Measurements from ENCODE around the gene RPS3. TPM values are rescaled to one million over a fixed set of nuclear protein-coding genes. Genes with fewer than 3 reads are reported as not detected.

The RPS3 gene
- total and polyA plus RNA-seq, 9 of the 15 experiments (the other 6 are each of a cell fraction or from before 2014, with no cell fraction given) = 2,700 to 5,771 (median 3,679) TPM

- TF ChIP-seq, protein P1, sequence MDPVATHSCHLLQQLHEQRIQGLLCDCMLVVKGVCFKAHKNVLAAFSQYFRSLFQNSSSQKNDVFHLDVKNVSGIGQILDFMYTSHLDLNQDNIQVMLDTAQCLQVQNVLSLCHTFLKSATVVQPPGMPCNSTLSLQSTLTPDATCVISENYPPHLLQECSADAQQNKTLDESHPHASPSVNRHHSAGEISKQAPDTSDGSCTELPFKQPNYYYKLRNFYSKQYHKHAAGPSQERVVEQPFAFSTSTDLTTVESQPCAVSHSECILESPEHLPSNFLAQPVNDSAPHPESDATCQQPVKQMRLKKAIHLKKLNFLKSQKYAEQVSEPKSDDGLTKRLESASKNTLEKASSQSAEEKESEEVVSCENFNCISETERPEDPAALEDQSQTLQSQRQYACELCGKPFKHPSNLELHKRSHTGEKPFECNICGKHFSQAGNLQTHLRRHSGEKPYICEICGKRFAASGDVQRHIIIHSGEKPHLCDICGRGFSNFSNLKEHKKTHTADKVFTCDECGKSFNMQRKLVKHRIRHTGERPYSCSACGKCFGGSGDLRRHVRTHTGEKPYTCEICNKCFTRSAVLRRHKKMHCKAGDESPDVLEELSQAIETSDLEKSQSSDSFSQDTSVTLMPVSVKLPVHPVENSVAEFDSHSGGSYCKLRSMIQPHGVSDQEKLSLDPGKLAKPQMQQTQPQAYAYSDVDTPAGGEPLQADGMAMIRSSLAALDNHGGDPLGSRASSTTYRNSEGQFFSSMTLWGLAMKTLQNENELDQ (CRISPR knock-in tag; IDR thresholded peaks at IDR 0.05; ENCODE audit: borderline replicate concordance) = no peak
- TF ChIP-seq TCF7L2 (IDR thresholded peaks at IDR 0.05; ENCODE audit: low read depth, low read length) (no peak), TBL1XR1 (IDR thresholded peaks at IDR 0.05; ENCODE audit: low read length in 2 of 2) (no peak; a peak in 1 of 4 replicates), ATF1 (CRISPR knock-in tag; IDR thresholded peaks at IDR 0.05) (no peak), ATF1 (tag; IDR thresholded peaks at IDR 0.05) (peak; percentile 86), FOXJ3 (CRISPR knock-in tag; IDR thresholded peaks at IDR 0.05) (no peak), NRF1 (conservative IDR thresholded peaks at IDR 0.05 in 1 of 2, IDR thresholded peaks at IDR 0.05 in 1 of 2) (peak; percentile 84 to 87), KLF6 (CRISPR knock-in tag; IDR thresholded peaks at IDR 0.05; ENCODE audit: borderline replicate concordance) (no peak)
- TF ChIP-seq, protein P2, sequence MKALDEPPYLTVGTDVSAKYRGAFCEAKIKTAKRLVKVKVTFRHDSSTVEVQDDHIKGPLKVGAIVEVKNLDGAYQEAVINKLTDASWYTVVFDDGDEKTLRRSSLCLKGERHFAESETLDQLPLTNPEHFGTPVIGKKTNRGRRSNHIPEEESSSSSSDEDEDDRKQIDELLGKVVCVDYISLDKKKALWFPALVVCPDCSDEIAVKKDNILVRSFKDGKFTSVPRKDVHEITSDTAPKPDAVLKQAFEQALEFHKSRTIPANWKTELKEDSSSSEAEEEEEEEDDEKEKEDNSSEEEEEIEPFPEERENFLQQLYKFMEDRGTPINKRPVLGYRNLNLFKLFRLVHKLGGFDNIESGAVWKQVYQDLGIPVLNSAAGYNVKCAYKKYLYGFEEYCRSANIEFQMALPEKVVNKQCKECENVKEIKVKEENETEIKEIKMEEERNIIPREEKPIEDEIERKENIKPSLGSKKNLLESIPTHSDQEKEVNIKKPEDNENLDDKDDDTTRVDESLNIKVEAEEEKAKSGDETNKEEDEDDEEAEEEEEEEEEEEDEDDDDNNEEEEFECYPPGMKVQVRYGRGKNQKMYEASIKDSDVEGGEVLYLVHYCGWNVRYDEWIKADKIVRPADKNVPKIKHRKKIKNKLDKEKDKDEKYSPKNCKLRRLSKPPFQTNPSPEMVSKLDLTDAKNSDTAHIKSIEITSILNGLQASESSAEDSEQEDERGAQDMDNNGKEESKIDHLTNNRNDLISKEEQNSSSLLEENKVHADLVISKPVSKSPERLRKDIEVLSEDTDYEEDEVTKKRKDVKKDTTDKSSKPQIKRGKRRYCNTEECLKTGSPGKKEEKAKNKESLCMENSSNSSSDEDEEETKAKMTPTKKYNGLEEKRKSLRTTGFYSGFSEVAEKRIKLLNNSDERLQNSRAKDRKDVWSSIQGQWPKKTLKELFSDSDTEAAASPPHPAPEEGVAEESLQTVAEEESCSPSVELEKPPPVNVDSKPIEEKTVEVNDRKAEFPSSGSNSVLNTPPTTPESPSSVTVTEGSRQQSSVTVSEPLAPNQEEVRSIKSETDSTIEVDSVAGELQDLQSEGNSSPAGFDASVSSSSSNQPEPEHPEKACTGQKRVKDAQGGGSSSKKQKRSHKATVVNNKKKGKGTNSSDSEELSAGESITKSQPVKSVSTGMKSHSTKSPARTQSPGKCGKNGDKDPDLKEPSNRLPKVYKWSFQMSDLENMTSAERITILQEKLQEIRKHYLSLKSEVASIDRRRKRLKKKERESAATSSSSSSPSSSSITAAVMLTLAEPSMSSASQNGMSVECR (CRISPR knock-in tag; IDR thresholded peaks at IDR 0.05) = no peak
- TF ChIP-seq, protein P3, sequence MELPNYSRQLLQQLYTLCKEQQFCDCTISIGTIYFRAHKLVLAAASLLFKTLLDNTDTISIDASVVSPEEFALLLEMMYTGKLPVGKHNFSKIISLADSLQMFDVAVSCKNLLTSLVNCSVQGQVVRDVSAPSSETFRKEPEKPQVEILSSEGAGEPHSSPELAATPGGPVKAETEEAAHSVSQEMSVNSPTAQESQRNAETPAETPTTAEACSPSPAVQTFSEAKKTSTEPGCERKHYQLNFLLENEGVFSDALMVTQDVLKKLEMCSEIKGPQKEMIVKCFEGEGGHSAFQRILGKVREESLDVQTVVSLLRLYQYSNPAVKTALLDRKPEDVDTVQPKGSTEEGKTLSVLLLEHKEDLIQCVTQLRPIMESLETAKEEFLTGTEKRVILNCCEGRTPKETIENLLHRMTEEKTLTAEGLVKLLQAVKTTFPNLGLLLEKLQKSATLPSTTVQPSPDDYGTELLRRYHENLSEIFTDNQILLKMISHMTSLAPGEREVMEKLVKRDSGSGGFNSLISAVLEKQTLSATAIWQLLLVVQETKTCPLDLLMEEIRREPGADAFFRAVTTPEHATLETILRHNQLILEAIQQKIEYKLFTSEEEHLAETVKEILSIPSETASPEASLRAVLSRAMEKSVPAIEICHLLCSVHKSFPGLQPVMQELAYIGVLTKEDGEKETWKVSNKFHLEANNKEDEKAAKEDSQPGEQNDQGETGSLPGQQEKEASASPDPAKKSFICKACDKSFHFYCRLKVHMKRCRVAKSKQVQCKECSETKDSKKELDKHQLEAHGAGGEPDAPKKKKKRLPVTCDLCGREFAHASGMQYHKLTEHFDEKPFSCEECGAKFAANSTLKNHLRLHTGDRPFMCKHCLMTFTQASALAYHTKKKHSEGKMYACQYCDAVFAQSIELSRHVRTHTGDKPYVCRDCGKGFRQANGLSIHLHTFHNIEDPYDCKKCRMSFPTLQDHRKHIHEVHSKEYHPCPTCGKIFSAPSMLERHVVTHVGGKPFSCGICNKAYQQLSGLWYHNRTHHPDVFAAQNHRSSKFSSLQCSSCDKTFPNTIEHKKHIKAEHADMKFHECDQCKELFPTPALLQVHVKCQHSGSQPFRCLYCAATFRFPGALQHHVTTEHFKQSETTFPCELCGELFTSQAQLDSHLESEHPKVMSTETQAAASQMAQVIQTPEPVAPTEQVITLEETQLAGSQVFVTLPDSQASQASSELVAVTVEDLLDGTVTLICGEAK (IDR thresholded peaks at IDR 0.05) = peak; percentile 46
- TF ChIP-seq, protein P3 (CRISPR knock-in tag; IDR thresholded peaks at IDR 0.05) = no peak
Measured at GRCh38 chr11:75351791-75352587, 47.3 kb upstream of the RPS3 start (continued).

Data from K562 (cell line).